ENCODE results near the gene NFKBIE.

NFKBIE gene

GRCh38 chr6:44271406-44271723 lies 6.0 kb upstream of the NFKBIE start:
- no peak overlapping the region for H3K9ac ChIP-seq (ENCODE audit: low read depth, low read length, poor library complexity, severe bottlenecking)
- H3K4me1 ChIP-seq (ENCODE audit: insufficient read depth, low read length, poor library complexity, severe bottlenecking): peaks cover 12% of the 10 kb centered on the region
- no peaks in the 10 kb centered on the region for H3K9me2 ChIP-seq (replicated peaks; ENCODE audit: low read depth, low read length)
- H3F3A ChIP-seq (ENCODE audit: low read depth): no peaks in the 10 kb centered on the region
- TF ChIP-seq CTCF (conservative IDR thresholded peaks at IDR 0.05; ENCODE audit: low read length) (no peak), EZH2phosphoT487 (IDR thresholded peaks at IDR 0.05; ENCODE audit: borderline replicate concordance) (no peak)
- no peaks in the 10 kb centered on the region for H3K79me2 ChIP-seq (ENCODE audit: insufficient read depth, low read length)
- H3K9me3 ChIP-seq (ENCODE audit: insufficient read depth, low read depth, low read length): no peaks in the 10 kb centered on the region
- H4K20me1 ChIP-seq (ENCODE audit: insufficient read depth, low read length, poor library complexity, severe bottlenecking): no peaks in the 10 kb centered on the region
- H3K36me3 ChIP-seq (ENCODE audit: insufficient read depth, low read length): no peaks in the 10 kb centered on the region
- no peaks in the 10 kb centered on the region for H3K27me3 ChIP-seq (ENCODE audit: insufficient read depth, low read length, poor library complexity, severe bottlenecking)
- no peak overlapping the region for H2AFZ ChIP-seq (ENCODE audit: low read length)
- H3K4me2 ChIP-seq (ENCODE audit: low read depth, low read length, poor library complexity, severe bottlenecking): peak overlapping the region; percentile 48
- no peak overlapping the region for H3K4me3 ChIP-seq (ENCODE audit: low read length, poor library complexity, severe bottlenecking)

GRCh38 chr6:44270526-44271405 lies 5.4 kb upstream of the NFKBIE start:
- H3K9me2 ChIP-seq (replicated peaks; ENCODE audit: low read depth, low read length): no peaks in the 10 kb centered on the region
- H3K4me1 ChIP-seq (ENCODE audit: insufficient read depth, low read length, poor library complexity, severe bottlenecking): peaks cover 12% of the 10 kb centered on the region
- TF ChIP-seq EZH2phosphoT487 (IDR thresholded peaks at IDR 0.05; ENCODE audit: borderline replicate concordance) (no peak), CTCF (conservative IDR thresholded peaks at IDR 0.05; ENCODE audit: low read length) (no peak)
- peak overlapping the region; percentile 46 for H3K4me3 ChIP-seq (ENCODE audit: low read length, poor library complexity, severe bottlenecking)
- H3K79me2 ChIP-seq (ENCODE audit: insufficient read depth, low read length): no peaks in the 10 kb centered on the region
- H4K20me1 ChIP-seq (ENCODE audit: insufficient read depth, low read length, poor library complexity, severe bottlenecking): no peaks in the 10 kb centered on the region
- H3K27me3 ChIP-seq (ENCODE audit: insufficient read depth, low read length, poor library complexity, severe bottlenecking): no peaks in the 10 kb centered on the region
- H2AFZ ChIP-seq (ENCODE audit: low read length): no peak overlapping the region
- H3F3A ChIP-seq (ENCODE audit: low read depth): no peaks in the 10 kb centered on the region
- no peaks in the 10 kb centered on the region for H3K36me3 ChIP-seq (ENCODE audit: insufficient read depth, low read length)
- H3K9ac ChIP-seq (ENCODE audit: low read depth, low read length, poor library complexity, severe bottlenecking): no peak overlapping the region
- peak overlapping the region; percentile 48 for H3K4me2 ChIP-seq (ENCODE audit: low read depth, low read length, poor library complexity, severe bottlenecking)
- H3K9me3 ChIP-seq (ENCODE audit: insufficient read depth, low read depth, low read length): no peaks in the 10 kb centered on the region

- no peaks in the 10 kb centered on the region for H3K9me2 ChIP-seq (replicated peaks; ENCODE audit: low read depth, low read length)
- H2AFZ ChIP-seq (ENCODE audit: low read length): no peak within 1 kb of the TSS
- no peaks in the 10 kb centered on the region for H4K20me1 ChIP-seq (ENCODE audit: insufficient read depth, low read length, poor library complexity, severe bottlenecking)
- peak within 1 kb of the TSS; percentile 48 for H3K4me2 ChIP-seq (ENCODE audit: low read depth, low read length, poor library complexity, severe bottlenecking)
- TF ChIP-seq CTCF (conservative IDR thresholded peaks at IDR 0.05; ENCODE audit: low read length): no peak
- TF ChIP-seq EZH2phosphoT487 (IDR thresholded peaks at IDR 0.05; ENCODE audit: borderline replicate concordance): no peak
- no peaks in the 10 kb centered on the region for H3K9me3 ChIP-seq (ENCODE audit: insufficient read depth, low read depth, low read length)
- H3K27me3 ChIP-seq (ENCODE audit: insufficient read depth, low read length, poor library complexity, severe bottlenecking): no peaks in the 10 kb centered on the region
- 0 out of 2 replicates have a peak, but pooled peaks cover 2% of the 10 kb centered on the region for H3K79me2 ChIP-seq (ENCODE audit: insufficient read depth, low read length)
- H3K9ac ChIP-seq (ENCODE audit: low read depth, low read length, poor library complexity, severe bottlenecking): no peak within 1 kb of the TSS
- H3F3A ChIP-seq (ENCODE audit: low read depth): no peaks in the 10 kb centered on the region
- H3K4me3 ChIP-seq (ENCODE audit: low read length, poor library complexity, severe bottlenecking): peak within 1 kb of the TSS; percentile 46
- peaks cover 12% of the 10 kb centered on the region for H3K4me1 ChIP-seq (ENCODE audit: insufficient read depth, low read length, poor library complexity, severe bottlenecking)
- no peaks in the 10 kb centered on the region for H3K36me3 ChIP-seq (ENCODE audit: insufficient read depth, low read length)
Observed at GRCh38 chr6:44269921-44270525, 4.7 kb upstream of the NFKBIE start, which contains the start of gene TMEM151B. TSS of gene TMEM151B (plus strand) at chr6:44270450. CDS start at chr6:44270743, 293 bp downstream.
